Measurements from ENCODE around the gene TMTC4.
"Not testable (repeated sequence)": the region's sequence is repeated elsewhere in the genome, so short reads cannot be mapped to it uniquely, and the experiment has no call there.

- not testable (repeated sequence) for TF ChIP-seq POLR2A (IDR thresholded peaks at IDR 0.05; ENCODE audit: low read length); GATA1 (IDR thresholded peaks at IDR 0.05; ENCODE audit: low read depth, low read length)
Observed at GRCh38 chr13:100618897-100619296, 55.7 kb downstream of the TMTC4 start.

Data from erythroblast (primary cell).